VCaP (cell line): ENCODE results near the gene UBAC2.
"Not testable (repeated sequence)": the region's sequence is repeated elsewhere in the genome, so short reads cannot be mapped to it uniquely, and the experiment has no call there.

Experiments used
- H3K27ac ChIP-seq: fragments of 450-650 bp; 2 replicates; pipeline ENCODE4 v1.5.1; 2017
- CTCF ChIP-seq: fragments of 450-650 bp; conservative IDR thresholded peaks from 2 replicates; pipeline ENCODE4 v1.5.1; 2017; ENCODE audit warnings: mild to moderate bottlenecking, moderate library complexity

UBAC2 gene

GRCh38 chr13:99407906-99408702 lies 207.4 kb downstream of the UBAC2 start:
- no peak for TF ChIP-seq CTCF
- no peak overlapping the region for H3K27ac ChIP-seq

DNA sequence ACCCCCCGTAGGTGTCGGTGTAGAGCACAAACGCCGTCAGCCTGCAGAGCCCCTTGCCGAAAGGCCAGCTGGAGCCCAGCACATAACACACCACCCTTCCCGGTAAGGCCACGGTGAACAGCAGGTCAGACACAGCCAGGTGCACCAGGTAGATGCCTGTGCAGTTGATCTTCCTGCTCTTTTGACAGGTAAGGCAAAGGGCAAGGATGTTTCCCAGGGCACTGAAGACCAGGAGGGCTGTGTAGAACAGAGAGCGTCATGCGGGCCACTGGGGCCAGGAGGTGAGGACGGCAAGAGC lies 208.0 kb downstream of the UBAC2 start:
- no peak for TF ChIP-seq CTCF

DNA sequence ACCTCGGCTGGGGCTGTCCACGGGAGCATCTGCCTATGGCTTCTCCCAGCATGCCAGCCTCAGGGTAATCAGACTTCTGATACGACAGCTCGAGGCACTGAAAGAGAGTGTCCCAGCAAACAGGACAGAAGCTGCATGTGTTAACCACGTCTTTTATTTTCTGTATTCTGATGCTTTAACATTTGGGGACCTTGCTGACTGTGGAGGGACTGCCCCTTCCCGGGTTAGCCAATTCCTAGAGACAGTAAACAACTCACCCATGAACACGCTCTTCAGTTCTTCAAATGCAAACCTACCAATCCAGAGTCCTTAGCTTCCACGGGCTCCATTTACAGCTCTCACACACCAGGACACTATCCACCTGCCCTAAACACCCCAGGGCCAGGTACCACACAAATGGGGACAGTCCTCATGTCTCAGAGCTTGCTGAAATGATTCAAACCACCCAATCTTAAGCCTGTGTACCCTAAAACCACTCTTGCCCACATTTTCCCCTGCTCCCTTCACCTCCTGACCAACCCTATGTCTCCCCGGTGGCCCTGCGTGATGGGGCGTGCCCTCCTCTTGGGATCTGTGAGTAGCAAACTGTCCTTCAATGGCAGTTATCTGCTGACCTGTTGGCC lies 208.9 kb downstream of the UBAC2 start:
- not testable (repeated sequence) for H3K27ac ChIP-seq

More for the DNA sequence above, 208.0 kb downstream of the UBAC2 start:
- H3K27ac ChIP-seq, result no peak overlapping the region

DNA sequence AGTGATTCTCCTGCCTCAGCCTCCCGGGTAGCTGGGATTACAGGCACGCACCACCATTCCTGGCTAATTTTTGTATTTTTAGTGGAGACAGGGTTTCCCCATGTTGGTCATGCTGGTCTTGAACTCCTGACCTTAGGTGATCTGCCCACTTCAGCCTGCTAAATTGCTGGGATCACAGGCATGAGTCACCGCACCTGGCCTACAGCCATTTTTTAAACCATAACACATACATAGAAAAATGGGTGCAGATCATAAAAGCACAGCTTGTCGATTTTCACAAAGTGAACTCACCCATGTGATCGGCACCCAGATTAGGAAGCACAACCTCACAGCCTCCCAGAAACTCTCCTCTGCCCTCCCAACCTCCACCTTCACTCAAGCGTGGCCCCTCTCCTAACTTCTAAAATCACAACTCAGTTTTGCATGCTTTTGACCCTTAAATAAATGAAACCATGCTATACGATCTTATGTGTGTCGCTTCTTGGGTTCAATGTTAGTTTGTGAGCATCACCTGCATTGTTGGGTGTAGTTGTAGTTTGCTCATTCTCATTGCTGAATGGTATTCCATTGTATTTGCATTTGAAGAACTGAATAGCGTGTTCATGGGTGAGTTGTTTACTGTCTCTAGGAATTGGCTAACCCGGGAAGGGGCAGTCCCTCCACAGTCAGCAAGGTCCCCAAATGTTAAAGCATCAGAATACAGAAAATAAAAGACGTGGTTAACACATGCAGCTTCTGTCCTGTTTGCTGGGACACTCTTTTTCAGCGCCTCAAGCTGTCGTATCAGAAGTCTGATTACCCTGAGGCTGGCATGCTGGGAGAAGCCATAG lies 210.2 kb downstream of the UBAC2 start:
- H3K27ac ChIP-seq, result not testable (repeated sequence)

DNA sequence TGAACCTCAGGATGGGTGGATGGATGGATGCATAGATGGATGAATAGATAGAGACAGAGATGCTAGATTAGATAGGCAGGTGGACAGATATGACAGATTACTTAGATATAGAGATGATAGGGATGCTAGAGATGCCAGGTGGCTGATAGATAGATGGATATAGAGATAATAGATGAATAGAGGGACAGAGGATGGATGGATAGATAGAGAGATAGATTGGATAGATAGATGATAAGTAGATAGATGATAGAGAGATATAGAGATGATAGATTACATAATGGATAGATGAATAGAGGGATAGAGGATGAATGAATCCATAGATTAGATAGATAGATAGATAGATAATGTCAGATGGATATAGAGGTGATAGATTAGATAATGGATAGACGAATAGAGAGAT lies 212.2 kb downstream of the UBAC2 start:
- H3K27ac ChIP-seq, result no peak overlapping the region
- TF ChIP-seq CTCF, result no peak

GRCh38 chr13:99414048-99414995 lies 213.7 kb downstream of the UBAC2 start:
- TF ChIP-seq CTCF, result no peak
- H3K27ac ChIP-seq, result no peak overlapping the region

GRCh38 chr13:99415014-99415650 lies 214.5 kb downstream of the UBAC2 start:
- no peak for TF ChIP-seq CTCF
- H3K27ac ChIP-seq, result no peak overlapping the region
